GM08714 (cell line): Measurements from ENCODE around the gene GPC3.
"Not testable (repeated sequence)": the region's sequence is repeated elsewhere in the genome, so short reads cannot be mapped to it uniquely, and the experiment has no call there.

Source experiments
- H3K4me3 ChIP-seq: fragments of 200-500 bp; sonication (Bioruptor generic); 2 replicates; pipeline ENCODE4 v1.5.1; 2014; ENCODE audit warnings: mild to moderate bottlenecking, low read length, inconsistent platforms
- ZNF274 ChIP-seq: IDR thresholded peaks from 2 replicates; pipeline ENCODE4 v1.6.1; 2012; ENCODE audit warnings: mild to moderate bottlenecking, low read depth, low read length

GPC3 gene

DNA sequence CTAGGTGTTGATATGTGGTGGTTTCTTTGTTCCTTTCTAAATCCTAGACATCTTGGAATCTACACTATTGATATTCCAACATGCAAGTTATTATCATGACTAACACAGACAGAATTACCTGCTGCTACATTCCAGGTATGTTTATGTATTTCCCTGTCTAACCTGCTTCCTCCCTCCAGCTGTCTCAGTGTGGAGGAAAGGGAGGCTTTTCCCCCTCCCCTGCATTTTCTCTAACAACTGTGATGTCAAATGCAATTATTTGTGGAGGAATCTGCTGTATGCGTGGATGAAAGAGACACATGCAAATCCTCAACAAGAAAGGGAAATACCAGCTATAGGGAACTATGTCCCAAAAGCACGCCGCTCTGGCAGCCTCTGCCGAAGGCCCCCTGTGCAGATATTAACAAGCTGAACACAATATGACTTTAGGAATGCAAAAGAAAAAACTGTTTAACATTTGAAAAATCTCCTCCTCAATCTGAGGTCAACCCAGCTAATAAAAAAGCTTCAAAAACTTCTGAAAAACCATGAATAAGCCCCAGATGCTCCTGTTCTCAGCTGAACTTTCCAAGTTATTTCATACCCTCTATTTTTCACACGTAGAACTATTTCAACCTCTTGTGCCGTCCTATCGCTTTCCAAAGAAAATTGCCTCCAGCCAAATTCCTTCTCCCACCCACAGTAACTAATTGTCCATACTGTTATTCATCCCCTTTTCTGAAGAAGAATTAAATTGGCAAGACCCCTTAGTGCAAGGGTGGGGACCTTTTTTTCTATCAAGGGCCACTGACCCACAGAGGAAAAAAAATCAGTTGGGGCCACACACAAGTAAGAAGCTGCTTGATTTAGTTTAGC is 345.0 kb downstream of the GPC3 start:
- no peak for TF ChIP-seq ZNF274
- no peak overlapping the region for H3K4me3 ChIP-seq

DNA sequence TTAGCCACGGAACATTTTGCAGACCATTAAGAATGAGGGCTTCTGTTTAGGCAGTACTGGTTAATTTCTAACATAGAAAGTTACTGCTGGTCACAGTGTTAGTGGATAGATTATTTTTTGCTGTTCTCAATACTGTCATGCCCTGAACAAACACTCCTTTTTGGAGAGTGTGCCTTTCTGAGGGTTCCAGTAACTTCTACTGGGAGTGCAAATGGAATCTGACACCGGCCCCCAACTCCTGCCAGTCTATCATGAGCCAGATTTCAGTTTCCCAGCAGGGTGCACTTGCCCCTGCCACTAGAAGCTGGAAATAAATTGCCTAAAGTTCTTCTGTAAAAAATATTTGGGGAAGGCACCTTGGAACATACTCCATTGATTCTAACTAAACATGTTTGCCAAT is 345.7 kb downstream of the GPC3 start:
- no peak for TF ChIP-seq ZNF274
- no peak overlapping the region for H3K4me3 ChIP-seq

DNA sequence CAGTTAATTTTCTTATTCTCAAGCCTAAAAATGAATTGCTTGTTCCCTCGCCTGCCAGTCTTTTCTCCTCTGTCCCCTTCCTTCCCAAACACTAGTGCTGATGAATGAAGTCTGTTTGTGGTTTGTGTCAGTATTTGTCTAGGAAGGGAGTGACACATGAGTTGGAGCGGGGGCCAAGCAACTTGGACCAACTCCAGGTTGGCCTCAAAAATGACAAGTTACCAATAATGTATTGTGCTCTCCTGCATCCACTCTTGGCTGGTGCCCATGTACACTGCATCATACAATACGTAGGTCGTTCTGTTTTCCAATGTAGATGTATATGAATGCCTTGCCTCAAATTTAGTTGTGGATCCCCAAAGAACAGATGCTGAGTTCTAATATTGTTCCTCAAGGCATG is 347.1 kb downstream of the GPC3 start:
- no peak overlapping the region for H3K4me3 ChIP-seq
- TF ChIP-seq ZNF274: no peak

DNA sequence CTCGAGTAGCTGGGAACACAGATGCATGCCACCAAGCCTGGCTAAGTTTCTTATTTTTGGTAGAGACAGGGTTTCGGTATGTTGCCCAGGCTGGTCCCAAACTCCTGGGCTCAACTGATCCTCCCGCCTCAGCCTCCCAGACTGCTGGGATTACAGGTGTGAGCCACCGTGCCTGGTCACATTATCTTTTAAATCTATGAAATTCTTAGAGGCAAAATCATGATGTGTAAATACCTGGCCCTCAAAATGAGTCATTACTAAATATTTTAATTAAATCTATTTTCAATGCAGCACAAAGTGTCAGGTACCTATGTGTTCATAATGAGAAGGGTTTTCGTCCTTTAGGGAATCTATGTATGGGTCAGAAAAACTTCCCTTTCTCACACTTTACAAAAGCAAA is 347.6 kb downstream of the GPC3 start:
- H3K4me3 ChIP-seq: no peak overlapping the region
- no peak for TF ChIP-seq ZNF274

DNA sequence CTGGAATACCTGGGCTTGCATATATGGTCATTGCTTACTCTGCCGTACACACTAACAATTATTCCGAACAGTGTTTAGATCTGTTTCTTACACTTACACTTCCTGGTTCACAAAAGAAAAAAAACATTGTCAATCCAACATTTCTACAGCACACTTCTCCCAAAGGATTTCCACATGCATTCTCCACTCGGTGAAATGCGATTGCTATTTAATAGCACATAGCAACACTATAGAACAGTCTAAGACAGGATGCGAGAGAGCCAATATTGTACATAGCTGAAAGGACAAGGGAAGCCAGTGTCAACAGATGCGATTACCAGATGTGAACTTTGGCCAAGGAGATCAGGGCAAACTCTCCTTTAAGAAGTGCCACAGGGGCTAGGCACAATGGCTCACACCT is 349.4 kb downstream of the GPC3 start:
- no peak for TF ChIP-seq ZNF274
- no peak overlapping the region for H3K4me3 ChIP-seq

DNA sequence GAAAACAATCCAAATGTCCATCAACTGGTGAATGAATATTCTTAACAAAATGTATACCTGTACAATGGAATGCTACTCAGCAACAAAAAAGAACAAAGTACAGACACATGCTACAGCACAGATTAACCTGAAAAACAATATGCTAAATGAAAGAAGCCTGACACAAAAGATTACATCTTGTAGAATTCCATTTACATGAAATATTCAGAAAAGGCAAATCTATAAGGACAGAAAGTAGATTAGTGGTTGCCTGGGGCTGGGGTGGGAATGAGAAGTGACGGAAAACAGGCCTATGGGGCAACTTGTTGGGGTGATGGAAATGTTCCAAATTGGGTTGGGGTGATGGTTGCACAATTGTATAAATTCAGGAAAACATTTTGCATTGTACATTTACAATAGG is 351.0 kb downstream of the GPC3 start:
- H3K4me3 ChIP-seq: no peak overlapping the region
- no peak for TF ChIP-seq ZNF274

DNA sequence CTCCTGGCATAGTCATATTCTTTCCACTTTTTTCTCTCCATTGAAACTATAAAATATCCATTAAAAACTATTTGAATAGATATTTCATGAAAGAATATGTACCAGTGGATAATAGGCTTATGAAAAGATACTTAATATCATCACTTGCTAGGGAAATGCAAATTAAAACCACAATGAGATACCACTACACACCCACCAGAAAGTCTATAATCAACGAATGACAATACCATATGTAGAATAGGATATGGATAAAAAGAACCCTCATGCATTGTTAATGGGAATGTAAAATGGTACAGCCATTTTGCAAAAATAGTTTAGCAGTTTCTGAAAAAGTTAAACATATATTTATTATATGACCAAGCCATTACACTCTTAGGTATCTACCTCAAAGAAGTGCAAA is 351.4 kb downstream of the GPC3 start:
- no peak for TF ChIP-seq ZNF274
- H3K4me3 ChIP-seq: no peak overlapping the region

DNA sequence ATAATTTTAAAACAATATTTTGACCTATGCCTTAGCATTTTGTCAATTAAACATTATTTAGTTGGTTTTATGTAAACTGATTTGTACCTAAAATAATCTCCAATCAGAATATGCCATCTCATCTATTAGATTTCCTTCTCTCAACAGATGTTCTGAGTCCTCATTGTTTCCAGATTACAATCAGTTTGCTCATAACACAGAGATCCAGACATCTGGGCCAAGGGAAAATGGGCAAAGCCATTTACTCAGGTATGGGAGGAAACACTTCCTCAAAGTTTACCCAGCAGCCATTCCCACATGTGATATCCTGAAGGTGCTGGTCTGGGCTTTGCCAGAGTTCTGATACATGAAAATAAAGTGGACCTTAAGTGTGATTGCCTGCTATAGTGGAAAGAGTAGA is 352.2 kb downstream of the GPC3 start:
- no peak for TF ChIP-seq ZNF274
- H3K4me3 ChIP-seq: no peak overlapping the region

DNA sequence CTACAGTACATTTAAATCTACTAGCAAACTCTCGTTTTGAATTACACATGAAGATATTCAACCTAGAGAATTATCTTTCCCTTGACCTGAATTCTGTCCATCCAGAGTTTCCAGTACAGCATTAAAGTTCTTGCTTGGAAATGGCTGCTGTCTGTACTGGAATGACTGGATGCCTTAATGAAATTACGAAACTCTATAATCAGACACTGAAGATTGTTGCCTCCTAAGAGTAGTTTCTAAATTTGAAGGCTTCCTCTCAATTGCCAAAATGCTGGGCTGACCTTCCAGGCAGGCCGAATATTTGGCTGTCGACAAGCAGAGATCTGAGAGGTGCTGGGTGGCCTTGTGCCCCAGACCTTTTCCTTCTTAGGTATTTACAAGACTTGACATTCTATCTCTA is 355.0 kb downstream of the GPC3 start:
- no peak for TF ChIP-seq ZNF274
- no peak overlapping the region for H3K4me3 ChIP-seq

DNA sequence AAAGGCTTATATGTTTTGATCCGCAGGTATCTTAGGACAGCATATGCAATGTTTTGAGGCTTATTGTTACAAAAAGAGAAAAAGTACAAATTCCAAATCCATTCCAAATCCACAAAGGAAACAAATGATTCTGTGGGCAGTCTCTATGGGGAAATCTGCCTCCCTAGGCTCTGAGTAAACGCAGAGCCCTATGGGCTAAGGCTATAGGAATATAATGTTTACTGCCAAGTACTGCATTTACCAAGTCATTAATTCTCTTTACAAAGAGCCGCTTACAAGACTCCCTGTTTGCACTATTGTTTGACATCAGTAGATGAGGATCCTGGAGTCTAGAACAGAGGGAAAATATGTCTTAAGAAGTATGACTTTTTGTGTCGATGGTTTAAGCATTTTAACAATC is 357.7 kb downstream of the GPC3 start:
- no peak for TF ChIP-seq ZNF274
- no peak overlapping the region for H3K4me3 ChIP-seq

DNA sequence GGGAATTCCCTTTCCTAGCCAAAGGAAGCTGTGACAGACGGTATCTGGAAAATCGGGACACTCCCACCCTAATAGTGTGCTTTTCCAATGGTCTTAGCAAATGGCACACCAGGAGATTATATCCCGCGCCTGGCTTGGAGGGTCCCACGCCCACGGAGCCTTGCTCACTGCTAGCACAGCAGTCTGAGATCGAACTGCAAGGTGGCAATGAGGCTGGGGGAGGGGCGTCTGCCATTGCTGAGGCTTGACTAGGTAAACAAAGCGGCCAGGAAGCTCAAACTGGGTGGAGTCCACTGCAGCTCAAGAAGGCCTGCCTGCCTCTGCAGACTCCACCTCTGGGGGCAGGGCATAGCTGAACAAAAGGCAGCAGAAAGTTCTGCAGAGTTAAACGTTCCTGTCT is 364.0 kb downstream of the GPC3 start:
- H3K4me3 ChIP-seq: not testable (repeated sequence)

DNA sequence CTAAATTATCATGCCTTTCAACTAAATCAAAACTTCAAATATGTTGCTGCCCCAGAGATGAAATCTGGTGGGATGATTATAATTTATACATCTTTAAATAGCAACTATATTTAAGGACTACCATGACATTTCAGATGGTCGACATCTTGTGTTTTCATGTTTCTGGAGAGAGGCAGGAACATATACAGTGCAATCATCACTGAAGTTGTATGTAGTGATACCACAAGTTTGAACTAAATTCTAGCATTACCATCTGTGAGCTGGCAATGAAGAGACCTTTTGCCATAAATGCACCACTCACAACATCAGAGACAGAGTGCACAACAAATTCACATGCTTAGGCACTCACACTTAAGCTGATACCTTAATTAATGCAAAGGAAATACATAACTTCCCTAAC is 373.7 kb downstream of the GPC3 start:
- H3K4me3 ChIP-seq: no peak overlapping the region
- TF ChIP-seq ZNF274: no peak

DNA sequence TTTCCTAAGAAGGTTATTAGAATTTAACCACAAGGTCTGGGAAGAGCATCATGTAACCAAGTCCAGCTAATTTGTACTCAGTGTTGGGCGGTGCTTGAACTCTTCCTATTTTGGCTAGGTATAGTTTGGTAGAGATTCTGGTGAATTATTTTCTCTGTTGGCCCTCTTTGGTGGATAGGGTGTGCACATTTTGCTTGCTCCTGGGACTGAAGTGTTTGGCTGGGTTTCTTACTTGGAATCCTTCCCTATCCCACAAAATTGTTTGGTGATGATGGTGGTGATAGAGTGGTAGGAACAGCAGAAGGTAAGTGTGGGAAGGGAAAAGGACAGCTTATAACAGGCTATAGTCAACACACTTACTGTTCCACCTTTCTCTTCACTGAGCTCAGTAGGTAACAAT is 375.3 kb downstream of the GPC3 start:
- no peak for TF ChIP-seq ZNF274
- H3K4me3 ChIP-seq: no peak overlapping the region

DNA sequence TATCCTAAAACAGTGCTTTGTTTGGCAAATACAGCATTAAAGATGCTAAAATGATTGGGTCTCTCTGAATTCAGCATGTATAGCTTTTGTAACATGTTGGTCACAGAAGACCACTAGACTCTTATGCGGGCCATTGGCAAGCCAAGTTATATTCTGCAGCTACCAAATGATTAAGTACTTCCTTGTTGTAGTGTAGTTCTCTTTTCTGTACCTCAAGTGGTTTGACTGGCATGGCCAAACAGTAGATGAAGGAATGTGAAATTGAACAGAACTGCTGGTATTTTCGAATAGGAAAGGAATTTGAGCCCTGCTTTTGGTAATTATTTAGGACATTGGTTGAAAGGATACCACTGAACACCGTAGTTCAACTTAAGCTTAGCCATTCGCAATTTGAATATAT is 376.2 kb downstream of the GPC3 start:
- H3K4me3 ChIP-seq: no peak overlapping the region
- no peak for TF ChIP-seq ZNF274

DNA sequence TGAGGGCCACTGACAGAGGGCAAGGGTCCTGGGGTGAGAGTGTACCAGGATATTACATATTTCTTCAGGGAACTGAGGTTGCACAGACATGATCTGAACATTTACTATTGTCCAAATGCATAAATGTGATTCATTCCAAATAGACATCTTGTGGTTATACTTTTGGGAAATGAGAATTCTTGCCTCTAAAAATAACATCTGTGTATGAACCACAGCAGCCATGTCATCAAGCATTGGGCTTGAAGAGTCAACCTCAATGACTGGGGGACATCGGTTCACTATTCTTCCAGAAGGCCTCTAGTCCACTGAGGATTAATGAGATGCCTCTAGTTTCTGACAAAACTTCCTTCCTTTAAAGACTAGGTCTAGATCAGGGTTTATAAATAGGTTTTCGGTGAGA is 377.0 kb downstream of the GPC3 start:
- TF ChIP-seq ZNF274: no peak
- H3K4me3 ChIP-seq: no peak overlapping the region
